ENCODE measurements around the gene LETM1. TPM values are rescaled to one million over a fixed set of nuclear protein-coding genes. Genes with fewer than 3 reads are reported as not detected.

LETM1 gene
- total and polyA plus RNA-seq, 2 of the 13 experiments (the other 11 are each of a cell fraction or from before 2014, with no cell fraction given) = 9.7 to 41.6 TPM

- TF ChIP-seq ZBTB14 (CRISPR knock-in tag; IDR thresholded peaks at IDR 0.05) (peak; percentile 23; the same call in 1 of the 2 replicates), MED1 (CRISPR knock-in tag; IDR thresholded peaks at IDR 0.05) (peak; percentile 87), ARNT2 (CRISPR knock-in tag; IDR thresholded peaks at IDR 0.05; ENCODE audit: low read depth) (0 out of 2 replicates have a peak, but pooled peaks have one; percentile 20), IKZF5 (CRISPR knock-in tag; IDR thresholded peaks at IDR 0.05) (peak; percentile 67), DBP (CRISPR knock-in tag; IDR thresholded peaks at IDR 0.05; ENCODE audit: not compliant biosample characterization) (peak; percentile 50), ZBTB10 (CRISPR knock-in tag; IDR thresholded peaks at IDR 0.05; ENCODE audit: borderline replicate concordance) (peak; percentile 99), ZNF253 (CRISPR knock-in tag; IDR thresholded peaks at IDR 0.05; ENCODE audit: borderline replicate concordance) (no peak), HNF1B (CRISPR knock-in tag; IDR thresholded peaks at IDR 0.05) (peak; percentile 93; the same call in 1 of the 2 replicates), PREB (CRISPR knock-in tag; IDR thresholded peaks at IDR 0.05) (no peak), CREB1 (IDR thresholded peaks at IDR 0.05) (no peak), CREB1 (CRISPR knock-in tag; IDR thresholded peaks at IDR 0.05) (no peak), ZNF256 (CRISPR knock-in tag; conservative IDR thresholded peaks at IDR 0.05) (no peak; the same call in 1 of the 2 replicates), ZNF260 (CRISPR knock-in tag; IDR thresholded peaks at IDR 0.05; ENCODE audit: borderline replicate concordance, low read depth) (no peak), TOPORS (CRISPR knock-in tag; IDR thresholded peaks at IDR 0.05) (peak; percentile 53; the same call in 1 of the 2 replicates), ZHX1 (CRISPR knock-in tag; IDR thresholded peaks at IDR 0.05; ENCODE audit: low read depth) (no peak; the same call in 1 of the 2 replicates)
Observed at GRCh38 chr4:1795299-1796195, 60.4 kb downstream of the LETM1 start (continued).
